HG03439 (cell line): Measurements from ENCODE around the gene AGMO.

Experiments used
- ATAC-seq: cut with Tn5 transposase; IDR thresholded peaks from one replicate; pipeline ENCODE4 v1.9.1; 2021; ENCODE audit warnings: mild to moderate bottlenecking, moderate library complexity; ENCODE audit not compliant: unreplicated experiment

Gene AGMO

GRCh38 chr7:15561835-15562234 lies at the start of gene AGMO:
TSS of gene AGMO (minus strand) at chr7:15562015.
- ATAC-seq: no peak

- no peak for ATAC-seq
Measured at GRCh38 chr7:15610503-15610902, 48.7 kb upstream of the AGMO start.

GRCh38 chr7:15609287-15609686 lies 47.5 kb upstream of the AGMO start:
- no peak for ATAC-seq

- ATAC-seq: no peak
Measured at GRCh38 chr7:15607529-15608210, 45.9 kb upstream of the AGMO start.

- no peak for ATAC-seq
Measured at GRCh38 chr7:15606561-15606960, 44.7 kb upstream of the AGMO start.

GRCh38 chr7:15604166-15604565 lies 42.4 kb upstream of the AGMO start:
- no peak for ATAC-seq

GRCh38 chr7:15603124-15603523 lies 41.3 kb upstream of the AGMO start:
- no peak for ATAC-seq

GRCh38 chr7:15602236-15602635 lies 40.4 kb upstream of the AGMO start:
- ATAC-seq: no peak

GRCh38 chr7:15601175-15601574 lies 39.4 kb upstream of the AGMO start:
- no peak for ATAC-seq

GRCh38 chr7:15600298-15600697 lies 38.5 kb upstream of the AGMO start:
- ATAC-seq: no peak

GRCh38 chr7:15594461-15594860 lies 32.6 kb upstream of the AGMO start:
- ATAC-seq: no peak

- ATAC-seq: no peak
Measured at GRCh38 chr7:15593382-15593781, 31.6 kb upstream of the AGMO start.

- no peak for ATAC-seq
Measured at GRCh38 chr7:15586266-15586665, 24.5 kb upstream of the AGMO start.

GRCh38 chr7:15584575-15584974 lies 22.8 kb upstream of the AGMO start:
- ATAC-seq: no peak

- no peak for ATAC-seq
Measured at GRCh38 chr7:15582773-15583172, 21.0 kb upstream of the AGMO start.

GRCh38 chr7:15581352-15581951 lies 19.6 kb upstream of the AGMO start:
- no peak for ATAC-seq

GRCh38 chr7:15580604-15581351 lies 19.0 kb upstream of the AGMO start:
- ATAC-seq: no peak

- no peak for ATAC-seq
Measured at GRCh38 chr7:15577600-15577999, 15.8 kb upstream of the AGMO start.

GRCh38 chr7:15571301-15571878 lies 9.6 kb upstream of the AGMO start:
- ATAC-seq: no peak

GRCh38 chr7:15567652-15568051 lies 5.8 kb upstream of the AGMO start:
- no peak for ATAC-seq

- ATAC-seq: no peak
Measured at GRCh38 chr7:15567036-15567435, 5.2 kb upstream of the AGMO start.

GRCh38 chr7:15566476-15566875 lies 4.7 kb upstream of the AGMO start:
- ATAC-seq: no peak
